IMR-90 (cell line): ENCODE data around the gene CACNB2. TPM values are rescaled to one million over a fixed set of nuclear protein-coding genes. Genes with fewer than 3 reads are reported as not detected.

Experiments used
- ATAC-seq: fragments of 200-7000 bp; cut with Tn5 transposase; 2 replicates; pipeline ENCODE4 v1.9.1; 2020; ENCODE audit warnings: low read depth, mild to moderate bottlenecking, moderate library complexity
- BruUV-seq: library from RNA; stranded (reverse); fragments of 400-500 nt; replicated peaks from 2 replicates; lab custom pipeline; 2021; lab: Mats Ljungman, UMichigan
- CTCF ChIA-PET: fragments of 300-600 bp; formaldehyde crosslinking; extraction: SDS; loops from one replicate; lab custom pipeline; 2021; ENCODE audit warnings: antibody characterized with exemption; lab: Yijun Ruan, JAX
- POLR2A ChIA-PET: fragments of 300-600 bp; sonication (Branson Sonifier 250); formaldehyde crosslinking; loops from one replicate; lab custom pipeline; 2022; ENCODE audit warnings: antibody characterized with exemption; ENCODE audit not compliant: unreplicated experiment; lab: Charles Lee
- DNase-seq: peaks from one replicate; pipeline ENCODE4 v3.0.0; 2013
- H2AFZ ChIP-seq: replicated peaks from 2 replicates; pipeline ENCODE3; 2013; ENCODE audit warnings: low read length, mild to moderate bottlenecking; ENCODE audit not compliant: poor library complexity
- H2AK5ac ChIP-seq: 2 replicates; pipeline ENCODE4 v1.6.1; 2013; ENCODE audit warnings: low read depth, low read length, inconsistent platforms
- H2AK9ac ChIP-seq: replicated peaks from 2 replicates; pipeline ENCODE3; 2013; ENCODE audit warnings: mild to moderate bottlenecking, low read depth, low read length, moderate library complexity; ENCODE audit not compliant: poor library complexity
- H2BK120ac ChIP-seq: 2 replicates; pipeline ENCODE4 v1.6.1; 2013; ENCODE audit warnings: low read depth, low read length, inconsistent platforms
- H2BK15ac ChIP-seq: 3 replicates; pipeline ENCODE4 v1.6.1; 2013; ENCODE audit warnings: low read depth, low read length, inconsistent platforms
- H2BK20ac ChIP-seq: 2 replicates; pipeline ENCODE4 v1.6.1; 2013; ENCODE audit warnings: low read depth, mild to moderate bottlenecking, inconsistent platforms, low read length, moderate library complexity
- H2BK5ac ChIP-seq: 2 replicates; pipeline ENCODE4 v1.6.1; 2013; ENCODE audit warnings: mild to moderate bottlenecking, low read depth, low read length, inconsistent platforms; ENCODE audit not compliant: poor library complexity, severe bottlenecking
- H3K14ac ChIP-seq: replicated peaks from 2 replicates; pipeline ENCODE4 v1.6.1; 2013; ENCODE audit warnings: low read depth, low read length, inconsistent platforms
- H3K18ac ChIP-seq: 2 replicates; pipeline ENCODE4 v1.6.1; 2013; ENCODE audit warnings: low read depth, low read length, control low read depth
- H3K23ac ChIP-seq: 2 replicates; pipeline ENCODE4 v1.6.1; 2013; ENCODE audit warnings: low read depth, low read length, inconsistent platforms
- H3K27ac ChIP-seq: 2 replicates; pipeline ENCODE4 v1.5.1; 2013; ENCODE audit warnings: mild to moderate bottlenecking, control low read depth, low read length; ENCODE audit not compliant: insufficient read depth
- H3K27me3 ChIP-seq: 2 replicates; pipeline ENCODE4 v1.6.1; 2013; ENCODE audit warnings: low read length; ENCODE audit not compliant: control insufficient read depth, insufficient read depth
- H3K36me3 ChIP-seq: 2 replicates; pipeline ENCODE4 v1.6.1; 2013; ENCODE audit warnings: low read length, mixed read lengths; ENCODE audit not compliant: control insufficient read depth, insufficient read depth
- H3K4ac ChIP-seq: 2 replicates; pipeline ENCODE4 v1.6.1; 2013; ENCODE audit warnings: low read depth, low read length, inconsistent platforms
- H3K4me1 ChIP-seq: 2 replicates; pipeline ENCODE4 v1.6.1; 2013; ENCODE audit warnings: low read length, mixed read lengths; ENCODE audit not compliant: control insufficient read depth, insufficient read depth
- H3K4me2 ChIP-seq: 2 replicates; pipeline ENCODE4 v1.6.1; 2013; ENCODE audit warnings: low read depth, mild to moderate bottlenecking, control low read depth, low read length, moderate library complexity
- H3K4me3 ChIP-seq: 2 replicates; pipeline ENCODE4 v1.5.1; 2013; ENCODE audit warnings: low read depth, mild to moderate bottlenecking, control low read depth, low read length, moderate library complexity; ENCODE audit not compliant: insufficient read depth
- H3K56ac ChIP-seq: 2 replicates; pipeline ENCODE4 v1.6.1; 2013; ENCODE audit warnings: low read length, inconsistent platforms; ENCODE audit not compliant: insufficient read depth; ENCODE audit errors: extremely low read depth
- H3K79me1 ChIP-seq, 2 experiments: 2 replicates each; pipeline ENCODE4 v1.6.1; 2013; ENCODE audit warnings: low read length in 2 of 2, inconsistent platforms in 1 of 2, low read depth in 1 of 2
- H3K9ac ChIP-seq: 2 replicates; pipeline ENCODE4 v1.6.1; 2013; ENCODE audit warnings: low read depth, low read length, control low read depth
- H3K9me1 ChIP-seq: 2 replicates; pipeline ENCODE4 v1.6.1; 2013; ENCODE audit warnings: low read length, inconsistent platforms; ENCODE audit not compliant: insufficient read depth
- H3K9me3 ChIP-seq: 2 replicates; pipeline ENCODE4 v1.6.1; 2013; ENCODE audit warnings: low read length; ENCODE audit not compliant: control insufficient read depth, insufficient read depth
- H4K20me1 ChIP-seq: 2 replicates; pipeline ENCODE4 v1.6.1; 2013; ENCODE audit warnings: low read length, inconsistent platforms; ENCODE audit not compliant: insufficient read depth
- H4K5ac ChIP-seq: 2 replicates; pipeline ENCODE4 v1.6.1; 2013; ENCODE audit warnings: mild to moderate bottlenecking, low read depth, low read length, control low read depth
- H4K8ac ChIP-seq, 2 experiments: 2 replicates each; pipeline ENCODE4 v1.6.1; 2013; ENCODE audit warnings: low read depth in 2 of 2, low read length in 2 of 2, control low read depth in 1 of 2, inconsistent platforms in 1 of 2
- H4K91ac ChIP-seq: 2 replicates; pipeline ENCODE4 v1.6.1; 2013; ENCODE audit warnings: low read depth, low read length, inconsistent platforms; ENCODE audit not compliant: insufficient read depth
- BHLHE40 ChIP-seq: fragments of 150-350 bp; IDR thresholded peaks from 2 replicates; pipeline ENCODE4 v1.6.1; 2016; ENCODE audit warnings: mild to moderate bottlenecking, low read depth, low read length
- FOS ChIP-seq: fragments of 150-350 bp; IDR thresholded peaks from 2 replicates; pipeline ENCODE4 v1.6.1; 2016; ENCODE audit warnings: low read depth, low read length
- SMC3 ChIP-seq: fragments of 150-350 bp; IDR thresholded peaks from 2 replicates; pipeline ENCODE4 v1.6.1; 2016; ENCODE audit warnings: low read depth, mild to moderate bottlenecking, antibody characterized with exemption, low read length, moderate library complexity
- WGBS, 2 experiments: methylation state at CpG; one replicate each; pipeline versions ENCODE4 v1.1.5 to v1.1.7; 2013; ENCODE audit warnings: missing lambda C conversion rate in 2 of 2; ENCODE audit not compliant: insufficient read length in 1 of 2; ENCODE audit errors: extremely low coverage in 2 of 2; 5-methylcytosine and 5-hydroxymethylcytosine counted together
- dilution Hi-C: fragments of 300-500 bp; cut with HindIII; formaldehyde crosslinking; loops from one replicate; pipeline ENCODE4 v1.14.3; 2018; ENCODE audit warnings: low sequenced_read_pairs; ENCODE audit not compliant: unreplicated experiment
- in situ Hi-C: fragments of 300-500 bp; cut with MboI; formaldehyde crosslinking; loops from 3 replicates; pipeline ENCODE4 v1.14.3; 2019; ENCODE audit warnings: low sequenced_read_pairs, inconsistent platforms, mixed read lengths
- intact Hi-C: fragments of 100-400 bp; cut with micrococcal nuclease; formaldehyde crosslinking; loops from 2 replicates; pipeline ENCODE4 v1.10.0; 2022
- polyA plus RNA-seq, 3 experiments: library from polyadenylated mRNA; depleted of rRNA; stranded (reverse); fragments of >200 nt; gene quantifications; 2 replicates each; pipeline ENCODE4 v1.2.3, GENCODE V29; 2012; ENCODE audit warnings: low replicate concordance in 1 of 3
- total RNA-seq: library from RNA; depleted of rRNA; stranded (reverse); fragments of >200 nt; gene quantifications from 2 replicates; pipeline ENCODE4 v1.2.3, GENCODE V29; 2012
- TF ChIP-seq, protein P1 (sequence below): fragments of 150-350 bp; IDR thresholded peaks from 2 replicates; pipeline ENCODE4 v1.6.1; 2017; ENCODE audit warnings: mild to moderate bottlenecking, antibody characterized with exemption, low read length, low read depth

Gene CACNB2
- total and polyA plus RNA-seq, 2 of the 4 experiments (the other 2 are of a cell fraction) = 0.36 TPM

DNA sequence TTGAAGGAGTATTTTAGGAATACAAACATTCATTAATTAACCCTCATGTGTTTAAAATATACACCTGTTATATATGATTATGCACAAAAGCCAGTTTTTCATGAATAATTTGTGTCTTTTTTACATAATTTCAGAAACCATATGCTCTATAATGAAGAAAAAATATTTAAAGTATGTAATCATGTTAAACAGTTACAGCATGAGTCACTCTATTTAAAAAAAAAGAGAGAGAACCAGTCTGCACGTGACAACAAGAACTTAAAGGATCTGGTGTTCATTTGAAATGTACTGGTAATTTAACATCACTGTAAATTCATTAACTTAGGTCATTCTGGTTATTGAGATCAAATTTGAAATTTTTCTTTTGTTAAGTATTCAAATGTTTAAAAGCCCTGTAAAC is 228.5 kb downstream of the CACNB2 start:
- ChIA-PET POLR2A (no interaction called here), CTCF (interaction anchor here (0.9 kb wide), 1 partner anchor 28 kb away, joined by 3 read pairs; no protein-coding TSS in a partner anchor)
- in situ Hi-C loops = no loop called here

More for the DNA sequence above, 228.5 kb downstream of the CACNB2 start:
- Histone ChIP-seq H2AFZ (no peak overlapping the region), H3K9me1 (no peaks in the 10 kb centered on the region; the same call in 1 of the 2 replicates), H2BK20ac (0 out of 2 replicates have a peak overlapping the region, but pooled peaks have one; percentile 52), H4K91ac (no peak overlapping the region), H4K8ac (peak overlapping the region in 1 of 2 experiments; percentile 53; a peak in 1 of 4 replicates), H3K36me3 (no peaks in the 10 kb centered on the region), H4K20me1 (no peaks in the 10 kb centered on the region), H2BK15ac (no peak overlapping the region), H3K79me1 (no peaks in the 10 kb centered on the region), H3K9ac (no peak overlapping the region), H3K9me3 (no peaks in the 10 kb centered on the region), H2BK120ac (0 out of 2 replicates have a peak overlapping the region, but pooled peaks have one; percentile 38), H3K18ac (no peak overlapping the region), H3K4ac (no peak overlapping the region), H3K27ac (no peak overlapping the region; the same call in 1 of the 2 replicates), H2BK5ac (peak overlapping the region; percentile 89), H3K56ac (no peak overlapping the region), H3K4me2 (no peak overlapping the region), H2AK5ac (no peak overlapping the region), H4K5ac (no peak overlapping the region), H3K23ac (no peak overlapping the region), H3K4me1 (peaks cover 9% of the 10 kb centered on the region), H3K27me3 (no peaks in the 10 kb centered on the region), H3K4me3 (no peak overlapping the region), H3K14ac (no peak overlapping the region), H2AK9ac (no peak overlapping the region)
- intact Hi-C loops (loop anchor here (5.0 kb wide), 1 partner anchor 36 kb away; no protein-coding TSS in a partner anchor), dilution Hi-C loops (no loop called here)
- TF ChIP-seq BHLHE40 (peak; percentile 97), FOS (peak; percentile 49; the same call in 1 of the 2 replicates), SMC3 (no peak)
- TF ChIP-seq, protein P1, sequence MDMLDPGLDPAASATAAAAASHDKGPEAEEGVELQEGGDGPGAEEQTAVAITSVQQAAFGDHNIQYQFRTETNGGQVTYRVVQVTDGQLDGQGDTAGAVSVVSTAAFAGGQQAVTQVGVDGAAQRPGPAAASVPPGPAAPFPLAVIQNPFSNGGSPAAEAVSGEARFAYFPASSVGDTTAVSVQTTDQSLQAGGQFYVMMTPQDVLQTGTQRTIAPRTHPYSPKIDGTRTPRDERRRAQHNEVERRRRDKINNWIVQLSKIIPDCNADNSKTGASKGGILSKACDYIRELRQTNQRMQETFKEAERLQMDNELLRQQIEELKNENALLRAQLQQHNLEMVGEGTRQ = peak; percentile 89
- no CpG with 5 or more reads among the region's 1 CpG for WGBS, 2 experiments
- BruUV-seq = no TSS peak
- DNase-seq = peak; percentile 77
- peak; percentile 68 for ATAC-seq
